Testis (tissue), 2 donors: ENCODE measurements around the gene NUCB1.
"Not testable (repeated sequence)": the region's sequence is repeated elsewhere in the genome, so short reads cannot be mapped to it uniquely, and the experiment has no call there.

Source experiments
- POLR2A ChIP-seq: fragments of 450-650 bp; IDR thresholded peaks from one replicate; pipeline ENCODE4 v1.6.1; 2017; ENCODE audit warnings: antibody characterized with exemption, mild to moderate bottlenecking, moderate library complexity
- TF ChIP-seq, protein P1 (sequence below), 3 experiments: fragments of 450-650 bp in 2 of 3; fragments of 200-600 bp in 1 of 3; sonication (generic) in 1 of 3; IDR thresholded peaks; one replicate each; pipeline ENCODE4 v1.5.1; 2016 to 2019; ENCODE audit warnings: antibody characterized with exemption in 3 of 3, mild to moderate bottlenecking in 2 of 3, moderate library complexity in 1 of 3

DNA sequence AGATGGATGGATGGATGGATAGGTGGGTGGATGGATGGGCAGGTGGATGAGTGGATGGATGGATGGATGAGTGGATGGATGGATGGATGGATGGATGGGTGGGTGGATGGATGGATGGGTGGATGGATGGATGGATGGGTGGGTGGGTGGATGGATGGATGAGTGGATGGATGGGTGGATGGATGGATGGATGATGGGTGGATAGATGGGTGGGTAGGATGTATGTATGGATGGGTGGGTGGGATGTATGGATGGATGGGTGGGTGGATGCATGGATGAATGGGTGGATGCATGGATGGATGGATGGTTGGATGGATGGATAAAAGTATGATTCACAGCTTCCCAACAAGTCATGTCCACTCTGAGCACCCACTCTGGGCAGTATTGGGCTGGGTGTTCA, 3.7 kb downstream of the NUCB1 start:
- TF ChIP-seq, protein P1, sequence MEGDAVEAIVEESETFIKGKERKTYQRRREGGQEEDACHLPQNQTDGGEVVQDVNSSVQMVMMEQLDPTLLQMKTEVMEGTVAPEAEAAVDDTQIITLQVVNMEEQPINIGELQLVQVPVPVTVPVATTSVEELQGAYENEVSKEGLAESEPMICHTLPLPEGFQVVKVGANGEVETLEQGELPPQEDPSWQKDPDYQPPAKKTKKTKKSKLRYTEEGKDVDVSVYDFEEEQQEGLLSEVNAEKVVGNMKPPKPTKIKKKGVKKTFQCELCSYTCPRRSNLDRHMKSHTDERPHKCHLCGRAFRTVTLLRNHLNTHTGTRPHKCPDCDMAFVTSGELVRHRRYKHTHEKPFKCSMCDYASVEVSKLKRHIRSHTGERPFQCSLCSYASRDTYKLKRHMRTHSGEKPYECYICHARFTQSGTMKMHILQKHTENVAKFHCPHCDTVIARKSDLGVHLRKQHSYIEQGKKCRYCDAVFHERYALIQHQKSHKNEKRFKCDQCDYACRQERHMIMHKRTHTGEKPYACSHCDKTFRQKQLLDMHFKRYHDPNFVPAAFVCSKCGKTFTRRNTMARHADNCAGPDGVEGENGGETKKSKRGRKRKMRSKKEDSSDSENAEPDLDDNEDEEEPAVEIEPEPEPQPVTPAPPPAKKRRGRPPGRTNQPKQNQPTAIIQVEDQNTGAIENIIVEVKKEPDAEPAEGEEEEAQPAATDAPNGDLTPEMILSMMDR (IDR thresholded peaks at IDR 0.05), result not testable (repeated sequence)
- TF ChIP-seq POLR2A, result not testable (repeated sequence)
